Spleen (tissue), 7 donors: ENCODE results near the gene PARD3B.

Source experiments
- CTCF ChIP-seq, 11 experiments: fragments of 200-600 bp in 7 of 11; fragments of 450-650 bp in 4 of 11; sonication (generic) in 4 of 11; IDR thresholded peaks in 8 of 11; conservative IDR thresholded peaks in 3 of 11; 1 replicate in 7 of 11; 2 replicates in 4 of 11; pipeline versions ENCODE4 v1.4.0 to v1.8.0; 2016 to 2021; ENCODE audit warnings: antibody characterized with exemption in 11 of 11, inconsistent platforms in 4 of 11, mild to moderate bottlenecking in 1 of 11
- POLR2A ChIP-seq, 3 donors: fragments of 450-650 bp; IDR thresholded peaks; one replicate each; pipeline ENCODE4 v1.5.1; 2017; ENCODE audit warnings: antibody characterized with exemption in 3 of 3, mild to moderate bottlenecking in 1 of 3
- POLR2AphosphoS5 ChIP-seq, 3 donors: sonication (generic); formaldehyde crosslinking; IDR thresholded peaks; one replicate each; pipeline ENCODE4 v1.5.1; 2017; ENCODE audit warnings: antibody characterized with exemption in 3 of 3
- donor health status: DM: no; HTN: no; CAD: no; lungs with moderate emphysema.
- donor health status: DM: no; HTN: no; CAD: no.
- donor health status: DM: no; HTN: no; CAD: no.

- TF ChIP-seq POLR2A (IDR thresholded peaks at IDR 0.05) (no peak), CTCF (IDR thresholded peaks at IDR 0.05 in 8 of 11, conservative IDR thresholded peaks at IDR 0.05 in 3 of 11) (no peak), POLR2AphosphoS5 (IDR thresholded peaks at IDR 0.05) (no peak)
These were observed 66.5 kb downstream of the PARD3B start for GRCh38 chr2:204611764-204612163.
